GM21423 (cell line): ENCODE measurements around the gene PRR20D.
"Not testable (repeated sequence)": the region's sequence is repeated elsewhere in the genome, so short reads cannot be mapped to it uniquely, and the experiment has no call there.

Experiments used
- ATAC-seq: cut with Tn5 transposase; IDR thresholded peaks from one replicate; pipeline ENCODE4 v1.9.1; 2021; ENCODE audit warnings: mild to moderate bottlenecking, moderate library complexity; ENCODE audit not compliant: unreplicated experiment

PRR20D gene

GRCh38 chr13:57160332-57160731, at the start of gene PRR20D:
Gene PRR20D, plus strand, starts transcription at chr13:57160632. Its CDS starts 387 bp downstream, at chr13:57161019.
- not testable (repeated sequence) for ATAC-seq

DNA sequence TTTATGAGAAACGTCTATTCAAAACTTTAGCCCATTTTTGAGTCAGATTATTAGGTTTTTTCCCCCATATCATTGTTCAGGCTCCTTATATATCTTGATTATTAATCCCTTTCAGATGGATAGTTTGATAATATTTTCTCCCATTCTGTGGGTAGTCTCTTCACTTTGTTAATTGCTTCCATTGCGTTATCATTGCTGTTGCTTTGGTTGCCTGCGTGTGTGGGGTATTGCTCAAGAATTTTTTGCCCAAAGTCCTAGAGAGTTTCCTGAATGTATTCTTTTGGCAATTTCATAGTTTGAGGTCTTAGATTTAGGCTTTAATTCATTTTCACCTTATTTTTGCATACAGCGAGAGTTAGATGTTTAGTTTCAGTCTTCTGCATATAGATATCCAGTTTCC, 45.5 kb upstream of the PRR20D start:
- no peak for ATAC-seq

- ATAC-seq, result no peak
These were observed 36.8 kb upstream of the PRR20D start for GRCh38 chr13:57123681-57124080.

DNA sequence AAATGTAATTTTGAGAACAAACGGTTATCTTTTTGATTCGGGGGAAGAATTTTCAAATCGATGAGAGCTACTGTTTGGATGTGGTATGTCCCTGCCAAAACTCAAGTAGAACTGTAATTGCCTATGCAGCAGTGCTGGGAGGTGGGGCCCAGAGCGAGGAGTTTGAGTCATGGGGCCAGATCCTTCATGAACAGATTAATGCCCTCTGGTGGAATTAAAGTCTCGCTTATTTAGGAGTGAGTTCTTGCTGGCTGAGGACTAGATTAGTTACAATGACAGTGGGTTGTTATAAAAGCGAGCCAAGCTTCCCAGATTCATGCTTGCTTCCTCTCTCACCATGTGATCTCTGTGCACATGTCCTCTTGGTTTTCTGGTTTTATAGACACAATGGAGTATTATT, 31.5 kb upstream of the PRR20D start:
- no peak for ATAC-seq

- ATAC-seq, result no peak
These were observed 24.3 kb upstream of the PRR20D start for GRCh38 chr13:57136093-57136492.

GRCh38 chr13:57137585-57137984, 22.8 kb upstream of the PRR20D start:
- ATAC-seq, result no peak

DNA sequence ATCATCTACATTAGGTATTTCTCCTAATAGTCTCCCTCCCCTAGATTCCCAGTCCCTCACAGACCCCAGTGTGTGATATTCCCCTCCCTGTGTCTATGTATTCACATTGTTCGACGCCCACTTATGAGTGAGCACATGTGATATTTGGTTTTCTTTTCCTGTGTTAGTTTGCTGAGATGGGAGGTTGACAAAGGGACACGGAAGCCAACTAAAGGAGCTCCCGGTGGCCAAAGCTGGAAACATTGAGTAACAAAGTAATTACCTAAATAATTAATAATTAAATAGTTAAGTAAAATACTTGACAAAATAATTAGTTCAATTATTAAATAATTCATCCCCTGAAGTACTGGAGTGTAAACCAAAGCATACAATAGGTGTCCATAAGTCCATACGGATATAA, 21.4 kb upstream of the PRR20D start:
- no peak for ATAC-seq

- not testable (repeated sequence) for ATAC-seq
These were observed 20.7 kb upstream of the PRR20D start for GRCh38 chr13:57139781-57140180.

DNA sequence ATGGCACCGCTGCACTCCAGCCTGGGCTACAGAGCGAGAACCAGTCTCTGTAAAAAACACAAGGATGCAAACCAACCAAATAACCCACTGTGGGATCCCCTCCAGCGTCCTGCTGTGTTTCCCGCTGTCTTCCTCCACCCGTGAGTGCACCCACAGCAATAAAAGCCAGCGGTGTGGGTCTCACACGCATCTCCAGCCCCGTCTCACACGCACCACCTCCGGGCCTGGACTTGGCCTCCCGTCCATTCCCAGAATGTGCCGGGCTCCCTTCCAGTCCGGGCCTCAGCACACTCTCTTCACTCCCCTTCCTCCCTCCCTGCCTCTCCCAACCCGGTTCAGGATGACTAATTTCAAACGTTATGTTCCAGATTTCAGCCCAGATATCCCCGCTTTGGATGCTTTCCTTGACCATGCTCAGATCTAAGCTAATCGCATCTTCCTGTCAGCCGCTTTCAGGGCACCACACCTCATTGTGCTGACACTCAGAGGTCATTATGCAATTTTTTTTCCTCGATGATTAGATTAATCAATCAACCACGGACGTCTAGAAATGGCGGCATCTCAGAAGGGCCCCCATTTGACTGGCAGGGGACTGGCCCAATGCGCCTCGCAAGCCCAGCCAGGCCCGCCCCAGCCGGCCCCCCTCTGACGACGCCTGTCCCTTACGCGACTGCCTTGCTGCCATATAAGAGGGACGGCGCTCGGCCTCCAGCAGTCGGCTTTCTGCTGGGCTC, 20.0 kb upstream of the PRR20D start, which contains the start of gene PRR20A:
Gene PRR20A, plus strand, starts transcription at position 684 of the 734 bp plus-strand sequence. CDS start 387 bp downstream, outside the sequence.
- ATAC-seq, result not testable (repeated sequence)

DNA sequence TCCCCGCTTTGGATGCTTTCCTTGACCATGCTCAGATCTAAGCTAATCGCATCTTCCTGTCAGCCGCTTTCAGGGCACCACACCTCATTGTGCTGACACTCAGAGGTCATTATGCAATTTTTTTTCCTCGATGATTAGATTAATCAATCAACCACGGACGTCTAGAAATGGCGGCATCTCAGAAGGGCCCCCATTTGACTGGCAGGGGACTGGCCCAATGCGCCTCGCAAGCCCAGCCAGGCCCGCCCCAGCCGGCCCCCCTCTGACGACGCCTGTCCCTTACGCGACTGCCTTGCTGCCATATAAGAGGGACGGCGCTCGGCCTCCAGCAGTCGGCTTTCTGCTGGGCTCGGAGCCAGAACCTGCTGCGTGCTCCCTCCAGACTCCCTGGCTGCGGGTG, 13.2 kb upstream of the PRR20D start, which contains the start of gene PRR20B:
Gene PRR20B, plus strand, starts transcription at position 301 of the 400 bp plus-strand sequence. CDS start 387 bp downstream, outside the sequence.
- ATAC-seq, result not testable (repeated sequence)

- not testable (repeated sequence) for ATAC-seq
These were observed 12.3 kb upstream of the PRR20D start for GRCh38 chr13:57148106-57148505.

GRCh38 chr13:57153761-57154160, 6.7 kb upstream of the PRR20D start, which contains the start of gene PRR20C:
Gene PRR20C, plus strand, starts transcription at chr13:57154061. Its CDS starts 387 bp downstream, at chr13:57154448.
- not testable (repeated sequence) for ATAC-seq

GRCh38 chr13:57166897-57167296, 6.5 kb downstream of the PRR20D start, which contains the start of gene PRR20E:
Gene PRR20E, plus strand, starts transcription at chr13:57167197. Its CDS starts 387 bp downstream, at chr13:57167584.
- ATAC-seq, result not testable (repeated sequence)

DNA sequence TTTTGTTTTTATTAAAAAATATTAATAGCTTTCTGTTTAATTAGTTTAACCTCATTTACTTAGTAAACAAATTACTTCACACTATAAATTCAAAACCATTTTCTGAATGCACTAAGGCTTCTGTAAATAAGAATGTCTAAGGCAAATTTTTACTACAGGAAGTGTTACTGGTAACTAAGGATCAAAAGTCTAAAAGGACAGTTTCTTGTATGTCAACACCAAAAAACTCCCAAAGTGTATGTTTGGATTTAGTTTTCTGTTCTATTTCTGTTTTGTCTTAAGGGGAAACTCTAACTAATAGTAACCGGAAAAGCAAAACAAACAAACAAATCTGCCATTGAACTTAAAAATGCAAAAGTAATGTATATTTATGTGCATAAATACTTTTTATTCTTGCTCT, 31.2 kb downstream of the PRR20D start:
- ATAC-seq, result no peak

DNA sequence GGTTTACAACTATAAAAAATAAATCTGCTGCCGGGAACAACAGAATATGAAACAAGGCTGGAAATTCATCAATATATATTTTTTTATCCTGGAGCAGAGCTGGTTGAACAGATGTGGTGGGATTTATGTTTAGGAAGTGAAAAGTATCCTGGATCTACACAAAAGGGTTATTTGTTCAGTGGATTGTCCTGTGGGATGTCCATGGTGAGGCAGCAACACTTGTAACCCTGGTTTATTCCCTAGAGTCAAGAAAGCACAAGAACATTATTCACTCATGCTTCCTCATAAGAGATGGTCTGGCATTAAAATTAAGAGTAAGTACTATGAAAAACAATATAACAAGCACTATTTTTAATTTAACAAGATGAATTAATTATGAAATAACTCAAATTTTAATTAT, 52.6 kb downstream of the PRR20D start:
- ATAC-seq, result no peak
